Heart left ventricle (tissue), 16 donors: Measurements from ENCODE around the gene TLX1. TPM values are rescaled to one million over a fixed set of nuclear protein-coding genes. Genes with fewer than 3 reads are reported as not detected.

Experiments used
- ATAC-seq, 4 donors: fragments of 200-7000 bp; cut with Tn5 transposase; one replicate each; pipeline ENCODE4 v1.9.1; 2020 to 2022; ENCODE audit warnings: moderate library complexity in 4 of 4, mild to moderate bottlenecking in 3 of 4, moderate number of reproducible peaks in 1 of 4
- DNase-seq, 5 donors: peaks; one replicate each; pipeline ENCODE4 v3.0.0-alpha.2; 2020
- H3K27ac ChIP-seq, 12 donors: fragments of 200-600 bp; sonication (generic) in 4 of 12; one replicate each; pipeline versions ENCODE4 v1.5.0 to v1.8.0; 2016 to 2022; ENCODE audit warnings: mild to moderate bottlenecking in 2 of 12
- H3K27me3 ChIP-seq, 9 donors: fragments of 200-600 bp; sonication (generic) in 2 of 9; one replicate each; pipeline versions ENCODE4 v1.5.1 to v1.8.0; 2016 to 2022; ENCODE audit warnings: mild to moderate bottlenecking in 3 of 9
- H3K36me3 ChIP-seq, 9 donors: fragments of 200-600 bp; sonication (generic) in 2 of 9; one replicate each; pipeline versions ENCODE4 v1.5.0 to v1.8.0; 2018 to 2022; ENCODE audit warnings: mild to moderate bottlenecking in 2 of 9
- H3K4me1 ChIP-seq, 12 donors: fragments of 200-600 bp; sonication (generic) in 4 of 12; one replicate each; pipeline versions ENCODE4 v1.5.0 to v1.8.0; 2016 to 2022; ENCODE audit warnings: mild to moderate bottlenecking in 3 of 12
- H3K4me3 ChIP-seq, 12 donors: fragments of 200-600 bp; sonication (generic) in 4 of 12; one replicate each; pipeline versions ENCODE4 v1.5.0 to v1.8.0; 2017 to 2022; ENCODE audit warnings: mild to moderate bottlenecking in 9 of 12, moderate library complexity in 4 of 12
- H3K9me3 ChIP-seq, 12 donors: fragments of 200-600 bp; sonication (generic) in 4 of 12; one replicate each; pipeline versions ENCODE4 v1.5.0 to v1.8.0; 2016 to 2022; ENCODE audit warnings: mild to moderate bottlenecking in 1 of 12
- CTCF ChIP-seq, 12 donors: fragments of 200-600 bp; sonication (generic) in 4 of 12; IDR thresholded peaks; one replicate each; pipeline versions ENCODE4 v1.5.0 to v1.8.0; 2018 to 2022; ENCODE audit warnings: antibody characterized with exemption in 12 of 12, mild to moderate bottlenecking in 5 of 12
- POLR2A ChIP-seq, 2 donors: fragments of 450-650 bp; IDR thresholded peaks; one replicate each; pipeline ENCODE4 v1.6.1; 2017; ENCODE audit warnings: antibody characterized with exemption in 2 of 2, mild to moderate bottlenecking in 2 of 2, moderate library complexity in 2 of 2
- WGBS, 4 donors: extraction: QIAGEN DNeasy Blood & Tissue Kit in 2 of 4; methylation state at CpG; one replicate each; pipeline versions ENCODE4 v1.1.5 to v1.1.7; 2013 to 2018; 5-methylcytosine and 5-hydroxymethylcytosine counted together
- intact Hi-C, 10 donors: fragments of 100-400 bp; cut with DNase I; formaldehyde crosslinking; loops; one replicate each; pipeline versions ENCODE4 v1.11.1 to v1.14.2; 2022
- polyA plus RNA-seq, 2 donors: library from polyadenylated mRNA; stranded (reverse); fragments of 200-250 nt; gene quantifications; one replicate each; pipeline ENCODE4 v1.2.3, GENCODE V29; 2013
- total RNA-seq, 9 donors: library from RNA; depleted of rRNA in 2 of 9; stranded (reverse); fragments of >200 nt in 2 of 9; fragmentation: NEBNext Ultra II Directional in 3 of 9; extraction: Animal tissue kit (Norgen Biotek cat#: 25700) in 3 of 9; gene quantifications; one replicate each; pipeline versions ENCODE4 v1.1.0 to v1.2.4, GENCODE V29; 2016 to 2023
- donor health status: ischemic (EF 13 %, LVEDD 7.1; RV severe dilation, severe dysfunction).
- donor health status: healthy with polysubstance abuse.
- donor health status: DM: no; HTN: yes; CAD: no.
- donor health status: DM: no; HTN: no; CAD: no.
- donor health status: ischemic (EF 25% LVEDD 6.9; RV normal size, moderate dysfunction).
- donor health status: ischemic (EF 25% LVEDD 5.7; RV mildly dilated, moderate dysfunction).
- donor health status: healthy.
- donor health status: DM: yes; HTN: yes; CAD: no.
- donor health status: ischemic (EF 35%, LVEDD 5.7; RV mildly dilated, moderate dysfunction).
- donor health status: nonischemic (EF 11% LVEDD 7.7; RV severe dilation, severe dysfunction).
- donor health status: DM: yes; HTN: yes; CAD: no.
- donor health status: PGD.
- donor health status: ischemic (EF 29% LVEDD 5.4; RV normal size, mild dysfunction).
- donor health status: nonischemic (EF 23%, LVEDD 6.1; RV moderate dilation, normal function).

Gene TLX1
- total and polyA plus RNA-seq, 11 donors = 0.08 to 0.94 (median 0.18) TPM; not detected in 3

GRCh38 chr10:101138788-101139420, 7.8 kb downstream of the TLX1 start:
- WGBS, 4 donors = 22 to 38% (median 31%) methylated on average over 8 of the region's 8 CpGs
- no peaks in the 10 kb centered on the region for H3K36me3 ChIP-seq
- intact Hi-C loops = loop anchor here in 1 of 10 donors (1.0 kb wide), 1 partner anchor 44 kb away; no protein-coding TSS in a partner anchor

GRCh38 chr10:101139421-101139911, 8.4 kb downstream of the TLX1 start:
- Histone ChIP-seq H3K27ac (no peak overlapping the region), H3K9me3 (no peaks in the 10 kb centered on the region), H3K4me1 (peaks cover under 1 to 42% (median 13%) of the 10 kb centered on the region in 12 donors), H3K4me3 (peak overlapping the region in 4 of 12 donors; percentile 7 to 34 (median 22)), H3K36me3 (no peaks in the 10 kb centered on the region), H3K27me3 (peaks cover 72 to 100% (median 92%) of the 10 kb centered on the region in 9 donors)
- ATAC-seq = peak in 1 of 4 donors; percentile 47
- no peak for DNase-seq
- WGBS, 4 donors = 8 to 17% (median 14%) methylated on average over 14 to 30 of the region's 30 CpGs
- intact Hi-C loops = loop anchor here in 1 of 10 donors (1.0 kb wide), 1 partner anchor 44 kb away; no protein-coding TSS in a partner anchor
- peak in 7 of 12 donors; percentile 11 to 41 (median 23) for TF ChIP-seq CTCF (IDR thresholded peaks at IDR 0.05)
- no peak for TF ChIP-seq POLR2A (IDR thresholded peaks at IDR 0.05)

More at GRCh38 chr10:101138788-101139420, 7.8 kb downstream of the TLX1 start:
- DNase-seq = no peak
- H3K4me1 ChIP-seq = peaks cover 3 to 48% (median 17%) of the 10 kb centered on the region in 12 donors
- no peaks in the 10 kb centered on the region for H3K9me3 ChIP-seq
- H3K4me3 ChIP-seq = no peak overlapping the region
- TF ChIP-seq POLR2A (IDR thresholded peaks at IDR 0.05) (no peak), CTCF (IDR thresholded peaks at IDR 0.05) (no peak)
- ATAC-seq = no peak
- H3K27me3 ChIP-seq = peaks cover 74 to 100% (median 95%) of the 10 kb centered on the region in 9 donors
- no peak overlapping the region for H3K27ac ChIP-seq

- TF ChIP-seq POLR2A (IDR thresholded peaks at IDR 0.05) = no peak
- no peak for TF ChIP-seq CTCF (IDR thresholded peaks at IDR 0.05)
- no peaks in the 10 kb centered on the region for H3K9me3 ChIP-seq
- no peak overlapping the region for H3K27ac ChIP-seq
- no peak for DNase-seq
- peaks cover 0 to 33% (median 9%) of the 10 kb centered on the region in 12 donors for H3K4me1 ChIP-seq
- no peaks in the 10 kb centered on the region for H3K36me3 ChIP-seq
- intact Hi-C loops = loop anchor here in 8 of 10 donors (2.0 to 10.0 kb wide), 6 partner anchors 43 to 93 kb away; no protein-coding TSS in a partner anchor
- peaks cover 73 to 100% (median 92%) of the 10 kb centered on the region in 9 donors for H3K27me3 ChIP-seq
- H3K4me3 ChIP-seq = peak overlapping the region in 10 of 12 donors; percentile 5 to 34 (median 22)
- ATAC-seq = no peak
- WGBS, 4 donors = 4 to 9% (median 6%) methylated on average over 24 to 65 of the region's 65 CpGs
These were observed 9.2 kb downstream of the TLX1 start for GRCh38 chr10:101140084-101140949.
